ENCODE measurements around the gene TTBK2. TPM values are rescaled to one million over a fixed set of nuclear protein-coding genes. Genes with fewer than 3 reads are reported as not detected.
A peak's percentile ranks its signal among the peaks of the same experiment; 100 is the strongest.

The TTBK2 gene
- polyA plus RNA-seq, 1 donor from 2014 or later, result 15.2 TPM

- Histone ChIP-seq H3K27me3 (ENCODE audit: insufficient read depth, low read depth, low read length) (no peaks in the 10 kb centered on the region), H3K9me3 (ENCODE audit: low read length) (no peaks in the 10 kb centered on the region)
- TF ChIP-seq POLR2AphosphoS5 (IDR thresholded peaks at IDR 0.05) (no peak), EZH2 (IDR thresholded peaks at IDR 0.05; ENCODE audit: borderline replicate concordance, insufficient read depth, low read length, poor library complexity, severe bottlenecking) (no peak), REST (IDR thresholded peaks at IDR 0.05; ENCODE audit: borderline replicate concordance) (no peak), SMC3 (conservative IDR thresholded peaks at IDR 0.05; ENCODE audit: poor library complexity) (no peak), MXI1 (conservative IDR thresholded peaks at IDR 0.05; ENCODE audit: poor library complexity, severe bottlenecking) (no peak), EP300 (conservative IDR thresholded peaks at IDR 0.05; ENCODE audit: poor library complexity, severe bottlenecking) (no peak), RAD21 (conservative IDR thresholded peaks at IDR 0.05) (no peak), TAF1 (IDR thresholded peaks at IDR 0.05; ENCODE audit: low read depth) (no peak), CTCF (IDR thresholded peaks at IDR 0.05; ENCODE audit: poor library complexity, severe bottlenecking) (no peak)
Observed at GRCh38 chr15:42750306-42750705, 170.3 kb downstream of the TTBK2 start.

GRCh38 chr15:42749266-42749665, 171.3 kb downstream of the TTBK2 start:
- no peaks in the 10 kb centered on the region for H3K36me3 ChIP-seq (ENCODE audit: insufficient read depth, low read length)
- peak overlapping the region; percentile 80 for H3K27ac ChIP-seq (ENCODE audit: low read length)
- no peak overlapping the region for H2AFZ ChIP-seq (ENCODE audit: low read depth, low read length)
- peak overlapping the region; percentile 45 for H3K4me3 ChIP-seq (ENCODE audit: low read length)
- no peaks in the 10 kb centered on the region for H3K79me2 ChIP-seq (replicated peaks; ENCODE audit: insufficient read depth, low read length)
- H3K4me2 ChIP-seq (ENCODE audit: low read length), result peak overlapping the region; percentile 6
- peak overlapping the region; percentile 33 for H3K9ac ChIP-seq (ENCODE audit: low read length)
- no peaks in the 10 kb centered on the region for H3K27me3 ChIP-seq (ENCODE audit: insufficient read depth, low read depth, low read length)
- TF ChIP-seq REST (IDR thresholded peaks at IDR 0.05; ENCODE audit: borderline replicate concordance) (peak; percentile 89), CTCF (IDR thresholded peaks at IDR 0.05; ENCODE audit: poor library complexity, severe bottlenecking) (no peak)
- H4K20me1 ChIP-seq (ENCODE audit: insufficient read depth), result no peaks in the 10 kb centered on the region
- H3K9me3 ChIP-seq (ENCODE audit: low read length), result no peaks in the 10 kb centered on the region
- peaks cover 4% of the 10 kb centered on the region for H3F3A ChIP-seq (ENCODE audit: insufficient read depth, low read length, poor library complexity, severe bottlenecking)
- H3K9me2 ChIP-seq (ENCODE audit: insufficient read depth, low read length), result no peaks in the 10 kb centered on the region

More at GRCh38 chr15:42750306-42750705, 170.3 kb downstream of the TTBK2 start:
- Histone ChIP-seq H3F3A (ENCODE audit: insufficient read depth, low read length, poor library complexity, severe bottlenecking) (peaks cover 4% of the 10 kb centered on the region), H3K36me3 (ENCODE audit: insufficient read depth, low read length) (no peaks in the 10 kb centered on the region), H3K9me2 (ENCODE audit: insufficient read depth, low read length) (no peaks in the 10 kb centered on the region), H2AFZ (ENCODE audit: low read depth, low read length) (no peak overlapping the region), H3K9ac (ENCODE audit: low read length) (no peak overlapping the region), H4K20me1 (ENCODE audit: insufficient read depth) (no peaks in the 10 kb centered on the region), H3K4me2 (ENCODE audit: low read length) (no peak overlapping the region), H3K79me2 (replicated peaks; ENCODE audit: insufficient read depth, low read length) (no peaks in the 10 kb centered on the region), H3K27ac (ENCODE audit: low read length) (peak overlapping the region; percentile 80), H3K4me3 (ENCODE audit: low read length) (no peak overlapping the region)
